CD4-positive, alpha-beta T cell treated with Interleukin-17A for 4 hours (primary cell): ENCODE measurements around the gene CCDC89.

Experiments
- DNase-seq: peaks from one replicate; pipeline ENCODE4 v3.0.0-alpha.2; 2020; ENCODE audit warnings: mixed read lengths

CCDC89 gene

GRCh38 chr11:85685820-85686459, at the start of gene CCDC89:
Gene CCDC89, minus strand, starts transcription at chr11:85686195. Its CDS starts 65 bp downstream, at chr11:85686130.
- DNase-seq, result no peak

DNA sequence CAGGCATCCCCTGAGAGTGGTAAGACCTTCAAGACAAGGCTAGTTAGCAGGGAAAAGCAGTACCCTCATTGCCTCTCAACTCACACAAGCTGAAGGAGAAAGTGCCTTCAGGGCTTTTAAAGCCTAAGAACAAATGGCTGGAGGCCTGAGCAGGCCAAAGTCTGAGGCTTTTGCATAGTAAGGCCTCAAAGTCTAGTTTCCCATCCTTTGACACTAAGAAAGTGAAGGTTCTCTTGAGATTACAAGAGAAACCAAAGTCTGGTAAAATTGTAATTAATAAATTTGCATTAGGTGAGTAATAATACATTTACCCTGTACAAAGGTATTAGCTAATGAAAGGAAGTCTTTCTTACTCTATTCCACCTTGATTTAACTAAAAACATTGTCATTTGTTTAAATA, 47.0 kb upstream of the CCDC89 start:
- DNase-seq, result no peak

- no peak for DNase-seq
These were observed 40.4 kb upstream of the CCDC89 start for GRCh38 chr11:85726381-85726780.

GRCh38 chr11:85725510-85726258, 39.7 kb upstream of the CCDC89 start:
- DNase-seq, result no peak

DNA sequence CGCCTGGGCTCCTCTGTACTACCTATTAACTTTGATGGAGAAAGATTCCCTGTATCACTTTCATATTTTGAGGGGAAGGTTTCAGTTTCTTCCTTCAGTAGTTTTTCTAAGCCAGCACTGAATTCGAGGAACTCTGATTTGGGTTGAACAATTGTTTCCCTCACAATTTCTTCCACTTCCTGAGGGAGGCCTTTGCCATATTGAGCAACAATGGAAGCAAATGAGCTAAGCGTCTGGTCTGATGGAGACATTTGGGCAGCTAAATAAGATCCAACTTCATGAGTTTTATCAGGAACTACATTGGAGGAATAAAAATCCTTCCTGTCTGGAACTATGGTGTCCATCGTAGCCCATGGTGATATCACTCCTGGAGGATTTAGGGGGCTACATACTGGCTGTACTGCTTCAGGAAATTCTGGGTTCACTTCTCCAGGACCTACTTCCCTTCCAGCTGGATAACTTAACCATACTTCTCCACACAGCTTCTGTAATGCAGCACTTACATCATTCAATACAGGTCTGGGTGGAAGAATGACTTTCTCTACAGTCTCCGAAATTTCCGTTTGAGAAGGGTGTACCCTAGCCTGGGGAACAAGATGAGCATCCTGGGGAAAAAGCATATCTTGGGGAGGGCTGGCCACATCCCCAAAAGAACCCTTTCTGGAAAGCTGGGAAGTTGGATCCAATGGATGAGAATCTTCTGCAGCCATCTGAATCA, 38.9 kb upstream of the CCDC89 start:
- DNase-seq, result no peak

DNA sequence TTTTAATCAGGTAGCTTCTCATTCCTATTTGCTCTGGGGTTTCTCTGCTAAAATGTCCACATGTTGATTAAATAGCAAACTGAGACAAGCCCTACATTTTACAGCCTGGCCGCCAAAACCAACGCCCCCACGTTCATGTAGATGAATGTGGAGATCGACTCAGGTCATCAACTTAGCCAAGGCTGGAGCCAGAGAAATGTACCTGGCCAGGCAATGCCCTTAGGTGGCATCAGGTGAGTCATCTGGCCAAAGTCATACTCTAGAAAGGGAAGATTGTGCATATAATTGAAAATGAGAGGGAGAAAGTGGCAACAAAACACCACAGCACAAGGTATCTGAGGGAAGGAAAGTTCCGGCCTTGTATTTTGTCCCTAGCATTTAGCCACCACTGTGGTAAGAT, 37.1 kb upstream of the CCDC89 start:
- no peak for DNase-seq

GRCh38 chr11:85721191-85721590, 35.2 kb upstream of the CCDC89 start:
- no peak for DNase-seq

DNA sequence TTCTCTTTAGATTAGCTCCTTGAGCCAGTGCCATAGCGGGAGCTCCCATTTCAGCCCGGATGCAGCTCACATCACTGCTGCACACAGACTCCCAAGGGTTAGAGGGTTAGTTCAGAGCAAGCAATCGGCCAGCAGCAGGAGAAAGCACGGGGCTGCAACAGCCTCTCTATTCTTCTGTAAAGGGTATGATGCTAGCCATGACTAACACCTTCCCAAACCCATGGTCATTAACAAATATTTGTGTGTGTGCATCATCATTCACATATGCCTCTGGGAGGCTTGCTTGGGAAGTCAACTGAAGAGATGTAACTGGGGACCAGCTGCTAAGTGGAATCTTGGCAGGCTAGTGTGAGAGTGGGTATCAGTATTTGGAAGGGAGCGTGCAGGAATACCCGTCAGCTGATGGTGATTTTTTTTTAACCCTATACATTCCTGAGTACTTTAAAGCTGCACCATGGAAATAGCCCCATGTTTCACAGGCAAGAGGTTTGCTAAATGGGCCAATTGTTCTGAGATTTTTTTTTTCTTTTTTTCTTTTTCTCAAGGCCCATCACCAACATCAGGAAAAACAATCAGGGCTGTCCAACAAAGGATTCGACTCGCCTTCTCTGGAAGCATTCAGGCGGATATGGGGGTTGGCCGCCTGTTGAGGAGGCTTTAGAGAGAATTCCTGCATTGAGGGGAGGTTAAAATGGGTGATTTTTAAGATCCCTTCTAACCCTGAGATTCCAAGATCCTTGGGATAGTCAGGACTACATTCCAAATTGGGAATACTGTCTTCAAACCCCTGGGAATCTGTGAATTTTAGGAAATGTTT, 33.2 kb upstream of the CCDC89 start:
- DNase-seq, result no peak

GRCh38 chr11:85718126-85718943, 32.3 kb upstream of the CCDC89 start:
- no peak for DNase-seq

DNA sequence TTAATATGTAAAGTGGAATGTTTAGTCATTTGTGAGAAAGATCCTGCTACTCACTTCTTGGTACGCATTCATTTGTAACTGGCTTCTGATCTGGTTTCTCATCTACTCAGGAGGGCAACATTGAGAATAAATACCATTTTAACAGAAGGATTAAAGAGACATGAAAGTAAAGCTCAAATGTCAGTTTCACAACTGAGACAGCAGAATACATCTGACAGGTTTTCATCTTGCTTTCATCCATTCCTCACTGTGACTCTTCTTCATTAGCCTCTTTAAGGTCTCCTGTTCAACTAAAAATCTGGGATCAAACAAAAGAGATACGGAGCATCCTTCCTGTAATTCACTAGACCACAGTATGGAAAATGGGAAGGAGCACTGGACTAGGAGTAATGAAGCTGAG, 31.4 kb upstream of the CCDC89 start:
- no peak for DNase-seq

GRCh38 chr11:85712953-85713352, 27.0 kb upstream of the CCDC89 start:
- DNase-seq, result no peak

GRCh38 chr11:85710917-85711316, 24.9 kb upstream of the CCDC89 start:
- DNase-seq, result no peak

DNA sequence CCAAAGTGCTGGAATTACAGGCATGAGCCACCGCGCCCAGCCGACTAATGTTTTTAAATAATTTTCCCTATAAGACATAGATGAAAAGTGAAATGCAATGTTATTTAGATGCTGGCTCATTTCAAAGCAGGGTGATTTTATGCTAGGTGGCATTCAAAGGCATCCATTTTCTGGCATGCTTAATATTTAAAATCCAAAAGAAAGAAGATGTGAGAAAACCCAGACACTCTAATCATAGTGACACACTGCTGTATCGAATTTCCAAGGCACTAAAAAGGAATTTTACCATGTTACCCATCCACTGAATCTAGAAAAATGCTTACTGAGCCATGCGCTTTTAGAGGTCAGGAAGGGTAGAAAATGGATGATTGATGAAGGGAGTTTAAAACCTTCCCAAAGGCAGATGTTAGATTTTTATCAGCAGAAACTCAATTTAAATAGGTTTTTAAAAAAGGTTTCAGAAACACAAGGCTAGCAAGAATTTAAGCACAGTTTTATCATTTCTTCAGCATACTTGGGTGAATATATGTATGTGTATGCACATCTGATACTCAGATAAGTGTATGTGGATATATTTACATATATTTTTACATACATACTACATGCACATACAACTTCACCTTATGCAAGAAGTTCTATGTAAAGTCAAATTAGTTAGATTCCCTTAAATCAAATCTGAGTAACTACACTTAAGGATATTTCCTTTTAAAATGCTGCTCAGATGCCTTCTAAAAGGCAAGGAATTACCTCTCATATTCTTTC, 24.1 kb upstream of the CCDC89 start:
- DNase-seq, result no peak

GRCh38 chr11:85705800-85706199, 19.8 kb upstream of the CCDC89 start:
- no peak for DNase-seq

- DNase-seq, result no peak
These were observed 19.0 kb upstream of the CCDC89 start for GRCh38 chr11:85704967-85705366.

GRCh38 chr11:85699957-85700741, 14.2 kb upstream of the CCDC89 start:
- DNase-seq, result no peak

DNA sequence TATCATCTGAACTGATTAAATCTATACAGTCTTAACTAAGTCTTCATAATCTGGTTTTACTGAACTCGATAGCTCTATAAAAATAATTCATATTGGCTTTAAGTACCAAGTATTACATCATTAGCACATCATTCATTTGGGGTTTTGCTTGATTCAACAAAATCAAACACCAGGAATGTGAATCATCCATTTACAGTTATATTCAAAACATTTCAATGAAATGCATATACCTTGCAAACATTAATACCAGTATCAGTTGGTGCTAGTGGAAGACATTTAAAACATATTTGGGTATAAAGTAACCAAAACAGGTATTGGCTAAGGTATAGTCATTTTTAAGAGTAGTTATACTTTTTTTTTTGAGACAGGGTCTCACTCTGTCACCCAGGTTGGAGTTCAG, 12.2 kb upstream of the CCDC89 start:
- no peak for DNase-seq

DNA sequence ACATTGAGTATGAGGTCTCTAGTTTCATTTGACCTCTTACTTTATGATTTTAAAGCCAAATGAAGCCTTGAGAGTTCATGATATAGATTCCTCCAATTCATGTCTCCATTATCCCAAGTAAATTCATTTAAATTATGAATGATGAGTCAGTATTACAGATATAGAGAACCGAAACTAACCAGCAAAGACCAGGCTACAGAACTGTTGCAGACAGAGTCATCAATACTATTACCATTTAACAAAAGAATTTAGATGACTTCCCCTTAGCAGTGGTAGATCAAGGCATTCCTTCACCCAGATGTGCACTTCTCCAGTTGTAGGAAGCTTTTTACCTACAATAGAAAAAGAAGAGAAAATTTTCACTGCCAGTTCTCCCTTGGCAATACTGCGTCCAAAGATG, 11.8 kb upstream of the CCDC89 start:
- DNase-seq, result no peak

- no peak for DNase-seq
These were observed 9.6 kb upstream of the CCDC89 start for GRCh38 chr11:85695546-85695945.

GRCh38 chr11:85694385-85694980, 8.5 kb upstream of the CCDC89 start:
- DNase-seq, result peak; percentile 44
